HepG2 (cell line): ENCODE results near the gene PCYOX1L. TPM values are rescaled to one million over a fixed set of nuclear protein-coding genes. Genes with fewer than 3 reads are reported as not detected.

Experiments used
- ATAC-seq: fragments of 200-7000 bp; cut with Tn5 transposase; 3 replicates; pipeline ENCODE4 v1.9.1; 2020; ENCODE audit warnings: mild to moderate bottlenecking, moderate library complexity
- BruUV-seq: library from RNA; stranded (reverse); fragments of 400-500 nt; replicated peaks from 2 replicates; lab custom pipeline; 2021; lab: Mats Ljungman, UMichigan
- CTCF ChIA-PET: fragments of 300-600 bp; formaldehyde crosslinking; extraction: SDS; loops from one replicate; lab custom pipeline; 2021; ENCODE audit warnings: low total read pairs, inconsistent platforms, low intra/inter-chr PET ratio; lab: Yijun Ruan, JAX
- POLR2A ChIA-PET: fragments of 350-600 bp; sonication (Branson Sonifier 250); formaldehyde crosslinking; loops from one replicate; lab custom pipeline; 2020; ENCODE audit warnings: antibody characterized with exemption, inconsistent platforms; lab: Yijun Ruan, JAX
- DNase-seq: peaks from one replicate; pipeline ENCODE4 v3.0.0-alpha.2; 2015; ENCODE audit warnings: low spot score
- FAIRE-seq: peaks from 3 replicates; lab custom pipeline; 2011; peaks lifted over from hg19 to GRCh38; lab: Jason Lieb, UNC
- H2AFZ ChIP-seq: one replicate; pipeline ENCODE4 v1.6.1; 2011; ENCODE audit warnings: low read length, inconsistent platforms
- H3K27ac ChIP-seq: fragments of 300-600 bp; 3 replicates; pipeline ENCODE4 v1.8.0; 2011; ENCODE audit warnings: mixed run types, mild to moderate bottlenecking, mixed read lengths, low read length, inconsistent platforms; ENCODE audit not compliant: insufficient read depth; ENCODE audit errors: extremely low read length
- H3K27me3 ChIP-seq, 2 experiments: fragments of 200-600 bp in 1 of 2; 2 replicates in 1 of 2; 3 replicates in 1 of 2; pipeline versions ENCODE4 v1.6.0 to v1.8.0; 2011; ENCODE audit warnings: low read length in 2 of 2, mild to moderate bottlenecking in 2 of 2, moderate library complexity in 2 of 2, inconsistent platforms in 1 of 2; ENCODE audit not compliant: insufficient read depth in 2 of 2, control insufficient read depth in 1 of 2
- H3K36me3 ChIP-seq, 2 experiments: fragments of 200-600 bp in 1 of 2; replicated peaks in 1 of 2; 2 replicates in 1 of 2; 3 replicates in 1 of 2; pipeline versions ENCODE4 v1.5.1 to v1.8.0; 2011; ENCODE audit warnings: low read length in 2 of 2, inconsistent platforms in 1 of 2; ENCODE audit not compliant: insufficient read depth in 2 of 2, control insufficient read depth in 1 of 2
- H3K4me1 ChIP-seq: 2 replicates; pipeline ENCODE4 v1.5.1; 2012; ENCODE audit warnings: low read length, inconsistent platforms; ENCODE audit not compliant: insufficient read depth
- H3K4me2 ChIP-seq: 2 replicates; pipeline ENCODE4 v1.6.0; 2011; ENCODE audit warnings: low read depth, low read length, inconsistent platforms
- H3K4me3 ChIP-seq, 3 experiments: fragments of 200-600 bp in 1 of 3; sonication (generic), shearing (Covaris generic) in 1 of 3; replicated peaks in 1 of 3; 2 replicates each; pipeline ENCODE4 v1.5.1; 2011 to 2016; ENCODE audit warnings: low read length in 3 of 3, inconsistent platforms in 2 of 3, low read depth in 2 of 3, mild to moderate bottlenecking in 2 of 3, control low read depth in 1 of 3, mixed read lengths in 1 of 3; ENCODE audit not compliant: insufficient read depth in 1 of 3
- H3K79me2 ChIP-seq: one replicate; pipeline ENCODE4 v1.6.1; 2011; ENCODE audit warnings: low read length, inconsistent platforms; ENCODE audit not compliant: insufficient read depth
- H3K9ac ChIP-seq: 2 replicates; pipeline ENCODE4 v1.6.0; 2011; ENCODE audit warnings: mild to moderate bottlenecking, low read depth, low read length, inconsistent platforms; ENCODE audit not compliant: insufficient read depth
- H3K9me3 ChIP-seq: 2 replicates; pipeline ENCODE4 v1.5.1; 2012; ENCODE audit warnings: mild to moderate bottlenecking, low read length
- H4K20me1 ChIP-seq: 2 replicates; pipeline ENCODE4 v1.6.0; 2011; ENCODE audit warnings: inconsistent platforms, mild to moderate bottlenecking, low read length, moderate library complexity; ENCODE audit not compliant: insufficient read depth
- ELF4 ChIP-seq: sonication (generic); formaldehyde crosslinking; IDR thresholded peaks from 2 replicates; pipeline ENCODE4 v1.5.0; 2020; ENCODE audit warnings: missing genetic modification reagents, mild to moderate bottlenecking, moderate library complexity, borderline replicate concordance
- KDM1A ChIP-seq: IDR thresholded peaks from 2 replicates; pipeline ENCODE4 v1.6.1; 2016; ENCODE audit warnings: missing compliant biosample characterization
- KLF12 ChIP-seq: sonication (generic); formaldehyde crosslinking; IDR thresholded peaks from 2 replicates; pipeline ENCODE4 v1.4.0; 2020; ENCODE audit warnings: missing genetic modification reagents, borderline replicate concordance
- LCORL ChIP-seq, 2 experiments: fragments of 450-650 bp in 1 of 2; sonication (generic) in 1 of 2; formaldehyde crosslinking in 1 of 2; IDR thresholded peaks; 2 replicates each; pipeline versions ENCODE4 v1.5.0 to v1.6.1; 2017 to 2020; ENCODE audit warnings: antibody characterized with exemption in 1 of 2, missing genetic modification reagents in 1 of 2
- POLR2G ChIP-seq: fragments of 200-400 bp; formaldehyde crosslinking; IDR thresholded peaks from 2 replicates; pipeline ENCODE4 v1.6.1; 2018; ENCODE audit warnings: mild to moderate bottlenecking, low read depth, low read length, moderate library complexity
- REPIN1 ChIP-seq: sonication (generic); formaldehyde crosslinking; IDR thresholded peaks from 2 replicates; pipeline ENCODE4 v1.8.0; 2022; ENCODE audit warnings: missing genetic modification reagents, low read depth, mild to moderate bottlenecking, borderline replicate concordance
- REXO4 ChIP-seq: sonication (generic); formaldehyde crosslinking; IDR thresholded peaks from 2 replicates; pipeline ENCODE4 v1.8.0; 2022; ENCODE audit warnings: missing genetic modification reagents, mild to moderate bottlenecking, borderline replicate concordance
- TARDBP ChIP-seq: sonication (generic); formaldehyde crosslinking; IDR thresholded peaks from 2 replicates; pipeline ENCODE4 v1.8.0; 2022; ENCODE audit warnings: mild to moderate bottlenecking, missing genetic modification reagents
- ZFP91 ChIP-seq: sonication (generic); formaldehyde crosslinking; IDR thresholded peaks from 2 replicates; pipeline ENCODE4 v1.9.0; 2022; ENCODE audit warnings: missing genetic modification reagents, mild to moderate bottlenecking, borderline replicate concordance
- ZNF160 ChIP-seq: sonication (generic); formaldehyde crosslinking; IDR thresholded peaks from 2 replicates; pipeline ENCODE4 v1.8.0; 2022; ENCODE audit warnings: mild to moderate bottlenecking, inconsistent platforms, missing genetic modification reagents
- ZNF331 ChIP-seq: sonication (generic); formaldehyde crosslinking; IDR thresholded peaks from 2 replicates; pipeline ENCODE4 v1.4.0; 2020; ENCODE audit warnings: missing genetic modification reagents
- ZNF430 ChIP-seq: sonication (generic); formaldehyde crosslinking; IDR thresholded peaks from 2 replicates; pipeline ENCODE4 v1.9.0; 2021; ENCODE audit warnings: mild to moderate bottlenecking, missing genetic modification reagents
- ZNF501 ChIP-seq: sonication (generic); formaldehyde crosslinking; IDR thresholded peaks from 2 replicates; pipeline ENCODE4 v1.5.1; 2020; ENCODE audit warnings: mild to moderate bottlenecking, moderate library complexity, missing genetic modification reagents
- ZNF557 ChIP-seq: sonication (generic); formaldehyde crosslinking; IDR thresholded peaks from 2 replicates; pipeline ENCODE4 v1.4.0; 2020; ENCODE audit warnings: missing genetic modification reagents
- ZNF572 ChIP-seq: sonication (generic); formaldehyde crosslinking; IDR thresholded peaks from 2 replicates; pipeline ENCODE4 v1.5.1; 2020; ENCODE audit warnings: mild to moderate bottlenecking, missing genetic modification reagents
- ZNF614 ChIP-seq: IDR thresholded peaks from 2 replicates; pipeline ENCODE4 v1.6.1; 2018; ENCODE audit warnings: missing biosample characterization, missing genetic modification reagents, inconsistent platforms, borderline replicate concordance
- ZNF788 ChIP-seq: sonication (generic); formaldehyde crosslinking; IDR thresholded peaks from 2 replicates; pipeline ENCODE4 v1.5.0; 2020; ENCODE audit warnings: mild to moderate bottlenecking, missing genetic modification reagents, borderline replicate concordance
- WGBS: methylation state at CpG from one replicate; pipeline ENCODE4 v1.1.6; 2017; ENCODE audit warnings: low lambda C conversion rate; 5-methylcytosine and 5-hydroxymethylcytosine counted together
- in situ Hi-C: cut with HindIII; loops from 2 replicates; pipeline ENCODE4 v1.10.0; 2017; ENCODE audit warnings: low pct_unique_long_range_greater_than_20kb; ENCODE audit not compliant: extremely low pct_ligation_motif_present
- intact Hi-C: fragments of 100-400 bp; cut with micrococcal nuclease; formaldehyde crosslinking; loops from one replicate; pipeline ENCODE4 v1.10.0; 2022; ENCODE audit not compliant: unreplicated experiment
- polyA plus RNA-seq, 8 experiments: library from polyadenylated mRNA; depleted of rRNA in 3 of 8; stranded (reverse) in 7 of 8; unstranded in 1 of 8; fragments of >200 nt; fragmentation: Illumina TruSeq in 4 of 8; extraction: Trizol in 4 of 8; gene quantifications; 2 replicates each; pipeline versions ENCODE4 v1.2.1 to v1.2.3, GENCODE V29; 2011 to 2016; ENCODE audit warnings: low read depth in 4 of 8, missing spikeins in 1 of 8, mixed read lengths in 1 of 8; ENCODE audit not compliant: insufficient read depth in 1 of 8
- total RNA-seq, 5 experiments: library from RNA; depleted of rRNA; stranded (reverse); fragments of >200 nt; fragmentation: Illumina TruSeq; extraction: Trizol; gene quantifications; 2 replicates each; pipeline ENCODE4 v1.2.3, GENCODE V29; 2016; ENCODE audit warnings: low read depth in 1 of 5
- TF ChIP-seq, protein P1 (sequence below): sonication (generic); formaldehyde crosslinking; IDR thresholded peaks from 2 replicates; pipeline ENCODE4 v1.5.1; 2020; ENCODE audit warnings: mild to moderate bottlenecking, moderate library complexity, missing genetic modification reagents
- TF ChIP-seq, protein P2 (sequence below): sonication (generic); formaldehyde crosslinking; conservative IDR thresholded peaks from 2 replicates; pipeline ENCODE4 v1.8.1; 2023; ENCODE audit warnings: missing genetic modification reagents

PCYOX1L gene
- total and polyA plus RNA-seq, 2 of the 13 experiments (the other 11 are each of a cell fraction or from before 2014, with no cell fraction given) = 1.00 to 3.7 TPM

- peak overlapping the region; percentile 81 for H3K4me2 ChIP-seq
- H3K9me3 ChIP-seq = no peaks in the 10 kb centered on the region
- H3K79me2 ChIP-seq = no peaks in the 10 kb centered on the region
- peaks cover 74% of the 10 kb centered on the region for H3K4me1 ChIP-seq
- CTCF ChIA-PET = no interaction called here
- intact Hi-C loops (no loop called here), in situ Hi-C loops (no loop called here)
- WGBS = 18% methylated on average over 15 of the region's 17 CpGs
- peaks cover 0 to 22% of the 10 kb centered on the region in 2 experiments; a peak in 2 of 5 replicates for H3K27me3 ChIP-seq
- no peaks in the 10 kb centered on the region for H4K20me1 ChIP-seq
- no peaks in the 10 kb centered on the region for H3K36me3 ChIP-seq
- H2AFZ ChIP-seq = peak overlapping the region; percentile 23
- POLR2A ChIA-PET = interaction anchor here (1.3 to 1.4 kb wide), 2 partner anchors 8 to 18 kb away, joined by 3 to 4 read pairs; no protein-coding TSS in a partner anchor
- BruUV-seq = no TSS peak
- peak; percentile 76 for ATAC-seq
- H3K4me3 ChIP-seq = peak overlapping the region; percentile 11 to 62 (median 18); a peak in 4 of 6 replicates
- peak overlapping the region; percentile 17; the same call in 1 of the 2 replicates for H3K9ac ChIP-seq
- peak; percentile 30 for DNase-seq
- H3K27ac ChIP-seq = no peak overlapping the region
- FAIRE-seq = no peak
- 0 out of 2 replicates have a peak, but pooled peaks have one; percentile 9 for TF ChIP-seq ZNF557 (CRISPR knock-in tag)
- TF ChIP-seq ZNF788 (CRISPR knock-in tag) = 0 out of 2 replicates have a peak, but pooled peaks have one; percentile 46
- no peak for TF ChIP-seq ZNF430
- TF ChIP-seq ELF4 (CRISPR knock-in tag) = no peak
- peak; percentile 93; the same call in 1 of the 2 replicates for TF ChIP-seq ZNF614 (CRISPR knock-in tag)
- TF ChIP-seq REXO4 (CRISPR knock-in tag) = no peak
- TF ChIP-seq KLF12 (CRISPR knock-in tag) = 0 out of 2 replicates have a peak, but pooled peaks have one; percentile 40
- TF ChIP-seq, protein P1, sequence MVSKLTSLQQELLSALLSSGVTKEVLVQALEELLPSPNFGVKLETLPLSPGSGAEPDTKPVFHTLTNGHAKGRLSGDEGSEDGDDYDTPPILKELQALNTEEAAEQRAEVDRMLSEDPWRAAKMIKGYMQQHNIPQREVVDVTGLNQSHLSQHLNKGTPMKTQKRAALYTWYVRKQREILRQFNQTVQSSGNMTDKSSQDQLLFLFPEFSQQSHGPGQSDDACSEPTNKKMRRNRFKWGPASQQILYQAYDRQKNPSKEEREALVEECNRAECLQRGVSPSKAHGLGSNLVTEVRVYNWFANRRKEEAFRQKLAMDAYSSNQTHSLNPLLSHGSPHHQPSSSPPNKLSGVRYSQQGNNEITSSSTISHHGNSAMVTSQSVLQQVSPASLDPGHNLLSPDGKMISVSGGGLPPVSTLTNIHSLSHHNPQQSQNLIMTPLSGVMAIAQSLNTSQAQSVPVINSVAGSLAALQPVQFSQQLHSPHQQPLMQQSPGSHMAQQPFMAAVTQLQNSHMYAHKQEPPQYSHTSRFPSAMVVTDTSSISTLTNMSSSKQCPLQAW (CRISPR knock-in tag) = 0 out of 2 replicates have a peak, but pooled peaks have one; percentile 27
- TF ChIP-seq, protein P2, sequence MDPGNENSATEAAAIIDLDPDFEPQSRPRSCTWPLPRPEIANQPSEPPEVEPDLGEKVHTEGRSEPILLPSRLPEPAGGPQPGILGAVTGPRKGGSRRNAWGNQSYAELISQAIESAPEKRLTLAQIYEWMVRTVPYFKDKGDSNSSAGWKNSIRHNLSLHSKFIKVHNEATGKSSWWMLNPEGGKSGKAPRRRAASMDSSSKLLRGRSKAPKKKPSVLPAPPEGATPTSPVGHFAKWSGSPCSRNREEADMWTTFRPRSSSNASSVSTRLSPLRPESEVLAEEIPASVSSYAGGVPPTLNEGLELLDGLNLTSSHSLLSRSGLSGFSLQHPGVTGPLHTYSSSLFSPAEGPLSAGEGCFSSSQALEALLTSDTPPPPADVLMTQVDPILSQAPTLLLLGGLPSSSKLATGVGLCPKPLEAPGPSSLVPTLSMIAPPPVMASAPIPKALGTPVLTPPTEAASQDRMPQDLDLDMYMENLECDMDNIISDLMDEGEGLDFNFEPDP (CRISPR knock-in tag) = no peak
- 0 out of 2 replicates have a peak, but pooled peaks have one; percentile 23 for TF ChIP-seq ZFP91 (CRISPR knock-in tag)
- TF ChIP-seq POLR2G = no peak
- no peak for TF ChIP-seq KDM1A (CRISPR knock-in tag)
- TF ChIP-seq ZNF501 = 0 out of 2 replicates have a peak, but pooled peaks have one; percentile 19
- TF ChIP-seq LCORL (IDR thresholded peaks at IDR 0.05) = no peak
- TF ChIP-seq LCORL (CRISPR knock-in tag; IDR thresholded peaks at IDR 0.05) = no peak; the same call in 1 of the 2 replicates
- TF ChIP-seq TARDBP = no peak
- no peak for TF ChIP-seq ZNF160 (CRISPR knock-in tag)
- TF ChIP-seq REPIN1 (CRISPR knock-in tag) = no peak
- peak; percentile 69; the same call in 1 of the 2 replicates for TF ChIP-seq ZNF572 (CRISPR knock-in tag)
- no peak for TF ChIP-seq ZNF331 (CRISPR knock-in tag)
These were observed 47.1 kb downstream of the PCYOX1L start for GRCh38 chr5:149404746-149405549.
